ENCODE results near the gene HK3. TPM values are rescaled to one million over a fixed set of nuclear protein-coding genes. Genes with fewer than 3 reads are reported as not detected.

The HK3 gene
- total RNA-seq, 1 experiment from 2014 or later, result not detected

DNA sequence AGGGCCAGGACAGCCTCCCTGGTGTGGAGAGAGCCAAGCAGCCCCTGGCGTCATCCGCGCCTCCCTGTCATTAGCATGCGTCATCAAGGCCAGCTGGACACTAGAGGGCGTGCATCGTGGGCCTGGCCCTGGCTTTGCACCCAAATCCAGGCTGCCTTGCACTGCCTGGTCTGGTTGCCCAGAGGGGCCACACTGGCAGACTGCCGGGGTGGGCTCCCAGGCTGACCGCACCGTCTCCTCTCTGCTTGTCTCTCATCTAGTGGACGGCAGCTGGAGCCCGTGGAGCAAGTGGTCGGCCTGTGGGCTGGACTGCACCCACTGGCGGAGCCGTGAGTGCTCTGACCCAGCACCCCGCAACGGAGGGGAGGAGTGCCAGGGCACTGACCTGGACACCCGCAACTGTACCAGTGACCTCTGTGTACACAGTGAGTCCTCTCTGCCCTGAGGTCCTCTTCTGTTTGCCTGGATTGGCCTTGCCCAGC, 29.0 kb downstream of the HK3 start:
- DNase-seq (ENCODE audit: low read depth), result peak; percentile 44

- no peak for DNase-seq (ENCODE audit: low read depth)
Observed at GRCh38 chr5:176869501-176870109, 29.5 kb downstream of the HK3 start.

GRCh38 chr5:176868731-176869130, 30.4 kb downstream of the HK3 start:
- no peak for DNase-seq (ENCODE audit: low read depth)

DNA sequence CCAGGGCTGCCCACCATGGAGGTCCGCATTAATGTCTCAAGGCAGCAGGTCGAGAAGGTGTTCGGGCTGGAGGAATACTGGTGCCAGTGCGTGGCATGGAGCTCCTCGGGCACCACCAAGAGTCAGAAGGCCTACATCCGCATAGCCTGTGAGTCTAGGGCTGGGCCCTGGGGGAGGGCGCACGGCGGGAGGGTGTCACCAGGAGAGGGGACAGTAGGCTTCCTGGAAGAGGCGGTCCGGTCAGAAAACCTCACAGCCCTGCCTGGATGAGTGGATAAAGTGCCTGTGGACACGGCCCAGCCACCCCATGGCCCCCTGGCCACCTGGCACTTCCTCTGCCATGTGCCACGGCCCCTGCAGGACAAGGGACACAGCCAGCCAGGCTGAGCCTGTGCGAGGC, 31.0 kb downstream of the HK3 start:
- DNase-seq (ENCODE audit: low read depth), result no peak

DNA sequence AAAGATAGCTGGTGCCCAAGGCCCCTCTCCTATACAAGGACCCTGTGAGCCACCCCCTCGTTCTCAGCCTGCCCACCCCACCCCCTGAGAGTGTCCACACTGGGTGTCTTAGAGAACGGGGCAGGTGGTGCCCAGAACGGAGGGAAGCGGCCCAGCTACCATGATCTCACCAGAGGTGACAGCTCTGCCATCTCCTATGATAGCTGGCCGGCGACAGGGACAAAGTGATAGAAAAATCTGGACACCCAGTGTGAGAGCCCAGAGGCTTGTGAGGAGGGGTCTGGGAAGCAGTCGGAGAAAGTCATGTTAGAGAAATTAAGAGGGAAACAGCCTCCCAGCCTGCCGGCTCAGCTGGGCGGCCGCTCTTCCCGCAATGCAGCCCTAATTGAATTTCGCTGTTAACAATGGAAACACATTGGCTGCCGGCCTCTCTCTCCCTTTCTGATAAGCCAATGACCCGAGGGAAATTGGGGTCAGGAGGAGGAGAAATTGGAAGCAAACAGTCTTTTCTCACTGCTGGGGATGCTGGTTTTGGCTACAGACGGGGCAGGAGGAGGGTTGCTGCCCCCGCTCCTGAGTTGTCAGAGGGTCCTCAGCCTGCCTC, 32.3 kb downstream of the HK3 start:
- DNase-seq (ENCODE audit: low read depth), result no peak

GRCh38 chr5:176865964-176866363, 33.2 kb downstream of the HK3 start:
- DNase-seq (ENCODE audit: low read depth), result no peak

GRCh38 chr5:176864755-176865154, 34.4 kb downstream of the HK3 start:
- DNase-seq (ENCODE audit: low read depth), result no peak

DNA sequence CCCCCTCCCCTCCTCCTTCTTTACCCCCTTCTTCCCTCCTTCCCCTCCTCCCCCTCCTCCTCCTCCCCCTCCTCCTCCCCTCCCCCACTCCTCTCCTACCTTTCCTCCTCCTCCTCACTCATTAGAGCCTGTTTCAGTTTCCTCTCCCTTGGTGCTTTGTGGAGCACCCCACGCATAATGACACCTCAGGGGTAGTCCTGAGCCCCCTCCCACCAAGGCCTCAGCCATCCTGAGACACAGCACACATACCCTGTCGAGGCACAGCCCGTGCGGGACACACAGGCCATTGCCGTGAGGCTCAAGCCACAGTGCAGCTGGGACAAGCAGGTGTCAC, 35.4 kb downstream of the HK3 start:
- no peak for DNase-seq (ENCODE audit: low read depth)

- no peak for DNase-seq (ENCODE audit: low read depth)
Observed at GRCh38 chr5:176863041-176863764, 35.9 kb downstream of the HK3 start.

DNA sequence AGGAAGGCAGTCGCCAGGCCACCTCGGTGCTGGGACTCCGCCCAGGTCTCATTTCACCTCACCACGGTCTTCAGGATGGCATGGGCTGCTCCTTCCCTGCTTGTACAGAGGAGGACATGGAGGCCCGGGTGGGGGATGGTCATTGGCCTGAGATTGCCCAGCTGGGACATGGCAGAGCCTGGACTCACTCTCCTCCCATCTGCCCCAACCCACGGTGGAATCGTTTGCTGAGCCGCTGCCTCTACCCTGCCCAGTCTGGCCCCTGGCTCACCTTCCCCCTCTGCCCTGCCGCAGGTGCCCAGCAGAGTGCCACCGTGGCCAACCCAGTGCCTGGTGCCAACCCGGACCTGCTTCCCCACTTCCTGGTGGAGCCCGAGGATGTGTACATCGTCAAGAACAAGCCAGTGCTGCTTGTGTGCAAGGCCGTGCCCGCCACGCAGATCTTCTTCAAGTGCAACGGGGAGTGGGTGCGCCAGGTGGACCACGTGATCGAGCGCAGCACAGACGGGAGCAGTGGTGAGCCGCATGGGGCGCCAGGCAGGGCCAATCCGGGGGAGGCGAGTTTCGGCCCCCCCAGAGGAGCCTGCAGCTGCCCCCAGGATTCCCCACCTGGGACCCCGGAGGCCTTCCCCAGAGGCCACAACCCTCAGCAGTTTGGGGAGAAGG, 36.7 kb downstream of the HK3 start:
- DNase-seq (ENCODE audit: low read depth), result no peak

DNA sequence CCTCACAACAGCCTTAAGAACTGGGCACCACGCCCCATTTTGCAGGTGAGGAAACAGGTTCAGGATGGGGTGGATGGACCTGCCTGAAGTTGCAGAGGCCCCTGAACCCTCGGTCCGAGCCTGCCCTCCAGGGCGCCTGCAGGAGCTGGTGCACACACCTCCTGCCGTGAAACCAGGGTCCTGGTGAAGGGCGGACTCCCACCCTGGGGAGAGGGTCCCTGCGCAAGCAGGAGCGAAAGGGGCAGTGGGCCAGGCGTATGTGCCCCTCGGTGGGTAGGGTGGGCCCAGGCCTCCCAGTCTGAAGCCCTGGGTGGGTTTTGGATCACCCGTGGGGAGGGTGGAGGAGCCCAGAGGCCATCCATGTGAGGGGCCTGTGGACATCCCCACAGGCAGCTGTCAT, 37.9 kb downstream of the HK3 start:
- DNase-seq (ENCODE audit: low read depth), result no peak

- no peak for DNase-seq (ENCODE audit: low read depth)
Observed at GRCh38 chr5:176860381-176860780, 38.8 kb downstream of the HK3 start.

DNA sequence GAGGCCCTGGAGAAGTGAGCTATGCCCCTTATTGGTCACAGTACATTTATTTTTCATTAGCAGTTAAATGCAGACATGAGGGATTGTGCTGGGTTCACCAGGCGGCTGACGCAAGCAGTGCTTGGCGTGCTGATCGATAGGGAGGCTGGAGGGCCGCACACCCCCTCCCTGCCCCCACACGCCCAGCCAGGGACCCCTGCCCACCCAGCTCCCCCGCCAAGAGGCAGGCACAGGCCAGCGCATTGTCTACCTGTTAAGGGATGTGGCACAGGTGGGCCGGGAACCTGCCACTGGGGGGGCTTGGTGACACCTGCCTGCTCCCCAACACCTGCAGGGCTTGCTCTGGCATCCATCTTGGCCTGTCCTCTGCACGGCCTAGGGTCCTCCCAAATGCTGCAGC, 39.2 kb downstream of the HK3 start:
- DNase-seq (ENCODE audit: low read depth), result no peak

- no peak for DNase-seq (ENCODE audit: low read depth)
Observed at GRCh38 chr5:176857894-176858273, 41.3 kb downstream of the HK3 start.

- no peak for DNase-seq (ENCODE audit: low read depth)
Observed at GRCh38 chr5:176857216-176857893, 41.8 kb downstream of the HK3 start.

DNA sequence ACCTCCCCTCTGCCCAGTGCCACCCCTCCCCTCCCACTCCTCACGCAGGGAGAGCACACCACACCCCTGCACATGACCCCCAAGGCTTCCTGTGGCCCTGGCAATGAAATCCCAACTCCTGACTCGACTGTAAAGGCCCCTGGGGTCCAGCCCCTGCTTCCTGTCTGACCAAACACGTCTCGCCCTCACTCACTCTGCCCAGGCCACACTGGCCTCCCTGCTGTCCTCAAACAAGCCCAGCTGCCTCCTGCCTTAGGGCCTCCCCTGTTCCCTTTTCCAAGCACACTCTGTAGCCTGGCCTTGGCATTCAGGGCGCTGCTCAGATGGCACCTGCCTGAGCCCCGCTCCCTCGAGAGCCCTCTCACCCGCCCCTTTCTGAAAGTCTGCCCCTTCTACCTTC, 42.4 kb downstream of the HK3 start:
- no peak for DNase-seq (ENCODE audit: low read depth)

GRCh38 chr5:176855598-176855997, 43.5 kb downstream of the HK3 start:
- DNase-seq (ENCODE audit: low read depth), result no peak

DNA sequence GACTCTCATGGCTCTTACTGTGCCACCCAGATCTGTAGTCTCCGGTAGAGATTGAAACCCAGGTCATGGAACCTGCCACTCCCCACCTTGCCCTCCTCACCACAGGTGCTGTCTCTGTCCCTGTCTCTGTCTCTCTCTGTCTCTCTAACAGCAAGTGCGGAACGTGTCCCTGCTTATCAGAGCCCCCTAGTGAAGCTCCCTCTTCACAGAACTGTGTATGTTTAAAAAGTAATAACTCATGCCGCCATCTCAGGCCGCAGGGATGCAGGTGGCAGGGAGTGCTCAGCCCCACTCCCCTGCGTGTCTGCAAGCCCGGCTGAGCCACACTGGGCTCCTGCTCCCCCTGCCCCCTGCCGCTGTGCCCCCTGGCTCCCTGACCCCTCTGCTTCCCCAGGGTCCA, 45.0 kb downstream of the HK3 start:
- DNase-seq (ENCODE audit: low read depth), result no peak

GRCh38 chr5:176853151-176853778, 45.9 kb downstream of the HK3 start:
- DNase-seq (ENCODE audit: low read depth), result no peak

DNA sequence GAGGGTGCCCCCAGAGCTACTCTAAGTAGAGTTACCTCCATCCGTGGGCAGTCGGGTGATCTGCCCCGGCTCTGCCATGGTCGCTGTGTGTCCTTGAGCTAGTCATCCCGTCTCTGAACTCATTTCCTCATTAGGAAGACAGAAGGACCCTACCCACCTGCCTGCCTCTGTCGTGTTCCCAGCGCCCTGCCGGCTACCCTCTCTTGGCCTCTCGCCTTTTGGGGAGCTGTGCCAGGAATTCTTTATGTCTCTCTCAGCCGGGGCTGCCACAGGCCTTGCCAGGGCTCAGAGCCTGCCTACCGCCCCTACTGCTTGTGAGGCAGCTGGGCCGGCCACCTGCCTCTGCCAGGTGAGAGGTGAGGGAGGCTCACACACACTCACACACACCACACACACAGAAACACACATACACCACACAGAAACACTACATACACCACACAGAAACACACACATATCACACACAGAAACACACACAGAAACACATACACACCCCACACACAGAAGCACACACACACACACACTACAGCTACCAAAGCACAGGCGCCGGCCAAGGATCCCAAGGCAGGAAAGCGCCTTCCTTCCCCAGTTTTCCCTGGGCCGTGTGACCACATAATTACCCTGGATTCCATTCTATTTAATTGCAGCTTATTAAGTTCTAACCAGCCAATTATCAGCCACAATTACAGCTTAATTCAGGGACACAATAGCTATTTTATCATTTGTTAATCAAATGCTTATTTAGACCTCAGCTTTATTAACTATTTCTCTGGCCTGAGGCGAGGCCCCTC, 47.1 kb downstream of the HK3 start:
- no peak for DNase-seq (ENCODE audit: low read depth)

- no peak for DNase-seq (ENCODE audit: low read depth)
Observed at GRCh38 chr5:176851380-176851779, 47.8 kb downstream of the HK3 start.

Data from RPMI7951 (cell line).